HUES6 (cell line): Measurements from ENCODE around the gene HYAL2.

Experiments
- H3K27ac ChIP-seq: 2 replicates; pipeline ENCODE4 v1.7.0; 2013; ENCODE audit warnings: low read depth, mild to moderate bottlenecking, low read length, inconsistent platforms
- H3K27me3 ChIP-seq: 2 replicates; pipeline ENCODE4 v1.6.1; 2013; ENCODE audit warnings: low read length; ENCODE audit not compliant: control insufficient read depth, insufficient read depth
- H3K36me3 ChIP-seq: 2 replicates; pipeline ENCODE4 v1.6.1; 2013; ENCODE audit warnings: low read length; ENCODE audit not compliant: control insufficient read depth, insufficient read depth
- H3K4me1 ChIP-seq: 2 replicates; pipeline ENCODE4 v1.6.1; 2013; ENCODE audit warnings: low read length; ENCODE audit not compliant: control insufficient read depth, insufficient read depth
- H3K4me3 ChIP-seq: 2 replicates; pipeline ENCODE4 v1.5.1; 2013; ENCODE audit warnings: low read depth, low read length
- H3K9ac ChIP-seq: one replicate; pipeline ENCODE4 v1.6.1; 2013; ENCODE audit warnings: mild to moderate bottlenecking, low read length
- H3K9me3 ChIP-seq: 2 replicates; pipeline ENCODE4 v1.6.1; 2013; ENCODE audit warnings: low read depth, low read length; ENCODE audit not compliant: control insufficient read depth, insufficient read depth

HYAL2 gene, protein sequence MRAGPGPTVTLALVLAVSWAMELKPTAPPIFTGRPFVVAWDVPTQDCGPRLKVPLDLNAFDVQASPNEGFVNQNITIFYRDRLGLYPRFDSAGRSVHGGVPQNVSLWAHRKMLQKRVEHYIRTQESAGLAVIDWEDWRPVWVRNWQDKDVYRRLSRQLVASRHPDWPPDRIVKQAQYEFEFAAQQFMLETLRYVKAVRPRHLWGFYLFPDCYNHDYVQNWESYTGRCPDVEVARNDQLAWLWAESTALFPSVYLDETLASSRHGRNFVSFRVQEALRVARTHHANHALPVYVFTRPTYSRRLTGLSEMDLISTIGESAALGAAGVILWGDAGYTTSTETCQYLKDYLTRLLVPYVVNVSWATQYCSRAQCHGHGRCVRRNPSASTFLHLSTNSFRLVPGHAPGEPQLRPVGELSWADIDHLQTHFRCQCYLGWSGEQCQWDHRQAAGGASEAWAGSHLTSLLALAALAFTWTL

DNA sequence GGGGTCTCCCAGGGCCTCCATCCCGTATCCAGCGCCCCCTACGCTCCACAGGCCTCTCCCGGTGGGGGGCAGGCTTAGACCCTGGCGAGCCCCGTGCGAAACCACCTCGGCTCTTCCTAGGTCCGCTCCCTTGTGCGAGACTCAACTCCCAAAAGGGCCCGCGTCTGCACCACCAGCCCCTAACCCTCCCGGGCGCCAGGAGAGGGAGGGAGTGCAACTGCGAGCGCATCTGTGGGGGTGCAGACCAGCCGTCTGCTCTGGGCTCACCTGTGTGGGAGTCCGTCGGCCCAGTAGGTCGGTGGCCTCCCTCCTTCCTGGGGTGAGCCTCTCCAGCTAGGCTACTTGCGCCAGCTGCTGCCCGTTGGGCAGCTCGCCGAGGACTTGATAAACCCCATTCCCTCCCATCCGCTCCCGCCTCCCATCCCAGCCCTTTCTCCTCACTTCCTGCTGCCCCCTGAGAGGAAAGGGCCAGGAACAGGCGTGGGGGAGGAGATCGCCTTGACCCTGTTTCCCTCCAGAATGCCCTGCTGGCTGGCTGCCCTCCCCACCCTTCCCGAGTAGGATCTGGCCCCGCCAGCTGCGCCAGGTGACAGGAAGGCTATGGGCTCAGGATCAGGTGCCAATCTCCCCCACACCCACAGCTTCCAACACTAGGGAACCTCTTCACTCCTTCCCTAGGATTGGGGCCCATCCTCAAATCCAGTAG is at the start of gene HYAL2:
TSS of gene HYAL2 (minus strand) at position 360 of the 706 bp plus-strand sequence. CDS start 2,256 bp downstream, outside the sequence.
- H3K4me3 ChIP-seq: peak within 1 kb of the TSS; percentile 76
- H3K36me3 ChIP-seq: peaks cover 36% of the 10 kb centered on the region
- no peaks in the 10 kb centered on the region for H3K27me3 ChIP-seq
- peak within 1 kb of the TSS; percentile 100 for H3K27ac ChIP-seq
- H3K9me3 ChIP-seq: no peaks in the 10 kb centered on the region
- peak within 1 kb of the TSS; percentile 100 for H3K9ac ChIP-seq
- H3K4me1 ChIP-seq: peaks cover 32% of the 10 kb centered on the region

DNA sequence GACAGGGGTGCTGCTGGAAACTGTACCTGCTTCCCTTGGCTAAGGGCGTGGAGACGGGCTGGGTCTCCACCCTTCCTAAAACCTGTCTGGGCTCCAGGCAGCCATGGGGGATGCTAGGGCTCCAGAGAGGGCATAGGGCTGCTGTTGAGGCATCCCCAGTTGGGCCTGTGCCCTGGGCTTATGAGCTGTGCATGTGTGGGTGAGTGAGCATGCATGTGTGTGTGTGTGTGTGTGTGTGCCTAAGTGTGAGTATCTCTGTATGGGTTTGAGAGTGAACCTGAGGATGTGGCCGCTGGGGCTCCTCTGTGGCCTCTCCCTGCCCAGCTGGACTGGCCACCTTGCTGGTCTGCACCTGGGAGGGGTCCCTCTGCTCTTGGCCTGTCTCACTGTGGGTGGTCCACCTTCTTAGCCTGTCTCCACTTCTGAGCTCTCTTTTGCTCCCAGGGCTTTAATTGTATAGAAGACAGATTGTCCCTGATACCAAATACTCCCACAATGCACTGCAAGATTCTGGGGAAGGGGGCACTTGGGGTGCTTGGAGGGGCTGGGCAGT is 48.7 kb upstream of the HYAL2 start:
- H3K4me1 ChIP-seq: peaks cover 33% of the 10 kb centered on the region
- H3K9me3 ChIP-seq: no peaks in the 10 kb centered on the region
- H3K9ac ChIP-seq: no peak overlapping the region
- no peak overlapping the region for H3K27ac ChIP-seq
- no peaks in the 10 kb centered on the region for H3K36me3 ChIP-seq
- H3K4me3 ChIP-seq: no peak overlapping the region
- peaks cover 6% of the 10 kb centered on the region; the same call in 1 of the 2 replicates for H3K27me3 ChIP-seq

DNA sequence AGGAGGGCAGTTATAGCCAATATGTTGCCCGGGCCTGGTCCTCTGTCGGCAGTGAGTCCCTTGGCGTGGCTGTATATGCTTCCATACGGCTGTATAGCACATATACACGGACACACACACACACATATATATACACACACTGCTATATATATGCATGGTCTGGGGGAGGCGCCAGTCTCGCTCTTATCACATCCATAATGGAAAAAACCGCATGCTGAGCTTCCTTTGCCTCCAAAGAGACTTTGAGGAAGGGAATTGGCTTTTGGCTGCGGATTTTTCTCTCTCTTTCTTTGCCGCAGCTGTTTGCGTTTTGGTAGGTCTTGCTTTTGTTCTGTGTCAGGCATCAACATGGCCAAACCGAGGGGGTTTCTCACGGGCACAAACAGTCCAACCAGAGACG is 48.0 kb upstream of the HYAL2 start:
- Histone ChIP-seq H3K27ac (no peak overlapping the region), H3K4me3 (no peak overlapping the region), H3K4me1 (peaks cover 33% of the 10 kb centered on the region), H3K36me3 (no peaks in the 10 kb centered on the region), H3K9me3 (no peaks in the 10 kb centered on the region), H3K9ac (no peak overlapping the region), H3K27me3 (peaks cover 13% of the 10 kb centered on the region; the same call in 1 of the 2 replicates)

DNA sequence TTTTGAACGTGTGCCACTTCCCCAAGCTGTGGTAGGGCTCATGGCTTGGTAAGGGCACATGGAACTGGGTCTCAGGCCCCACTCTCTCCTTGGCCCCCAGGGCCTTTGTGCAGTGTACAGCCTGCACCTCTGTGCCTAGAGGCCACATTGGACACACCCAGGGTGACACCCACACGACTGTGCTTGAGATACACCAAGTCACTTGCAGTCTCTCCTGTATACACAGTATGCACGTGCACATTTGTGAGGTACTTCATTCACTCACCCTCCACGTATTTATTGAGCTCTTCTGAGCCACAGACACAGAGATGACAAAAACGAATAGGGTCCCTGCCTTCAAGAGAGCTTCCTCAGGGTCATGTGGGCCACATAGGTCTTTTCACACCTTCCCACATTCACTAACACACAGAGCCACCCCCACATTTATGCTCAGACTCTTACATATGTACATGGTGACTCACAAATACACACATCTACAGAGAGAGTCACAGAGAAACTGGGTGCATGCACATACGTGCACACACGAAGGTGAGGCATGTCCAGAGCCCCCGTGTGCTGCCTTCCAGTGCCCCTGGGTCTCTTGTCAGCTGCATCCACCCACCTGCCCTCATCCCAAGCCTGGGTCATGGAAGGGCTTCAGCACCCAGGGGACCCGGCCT is 46.6 kb upstream of the HYAL2 start:
- Histone ChIP-seq H3K9ac (no peak overlapping the region), H3K4me3 (no peak overlapping the region), H3K27ac (no peak overlapping the region), H3K36me3 (no peaks in the 10 kb centered on the region), H3K4me1 (peaks cover 26% of the 10 kb centered on the region; the same call in 1 of the 2 replicates), H3K27me3 (peaks cover 20% of the 10 kb centered on the region), H3K9me3 (no peaks in the 10 kb centered on the region)

DNA sequence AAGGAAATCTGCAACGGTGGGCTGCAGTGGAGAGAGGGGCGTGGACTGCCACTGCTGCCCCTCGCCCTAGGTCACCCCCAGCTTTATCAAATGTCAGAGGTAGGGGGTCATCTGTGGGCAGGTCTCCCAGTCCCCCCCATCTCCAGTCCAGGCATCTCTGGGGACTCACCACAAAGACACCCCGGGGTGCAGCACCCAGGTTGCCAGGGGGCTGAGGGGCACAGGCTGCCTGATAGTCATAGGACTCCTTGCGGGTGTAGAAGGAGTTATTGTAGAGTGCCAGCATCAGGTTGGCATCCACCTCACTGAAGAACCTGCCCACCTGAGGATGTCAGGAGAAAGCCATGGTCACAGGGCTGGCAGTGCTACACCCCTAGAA is 43.3 kb upstream of the HYAL2 start:
- H3K9me3 ChIP-seq: no peaks in the 10 kb centered on the region
- H3K4me1 ChIP-seq: peaks cover 7% of the 10 kb centered on the region; the same call in 1 of the 2 replicates
- no peaks in the 10 kb centered on the region for H3K36me3 ChIP-seq
- no peak overlapping the region for H3K27ac ChIP-seq
- H3K27me3 ChIP-seq: peaks cover 28% of the 10 kb centered on the region
- H3K4me3 ChIP-seq: peak overlapping the region; percentile 87
- peak overlapping the region; percentile 59 for H3K9ac ChIP-seq

DNA sequence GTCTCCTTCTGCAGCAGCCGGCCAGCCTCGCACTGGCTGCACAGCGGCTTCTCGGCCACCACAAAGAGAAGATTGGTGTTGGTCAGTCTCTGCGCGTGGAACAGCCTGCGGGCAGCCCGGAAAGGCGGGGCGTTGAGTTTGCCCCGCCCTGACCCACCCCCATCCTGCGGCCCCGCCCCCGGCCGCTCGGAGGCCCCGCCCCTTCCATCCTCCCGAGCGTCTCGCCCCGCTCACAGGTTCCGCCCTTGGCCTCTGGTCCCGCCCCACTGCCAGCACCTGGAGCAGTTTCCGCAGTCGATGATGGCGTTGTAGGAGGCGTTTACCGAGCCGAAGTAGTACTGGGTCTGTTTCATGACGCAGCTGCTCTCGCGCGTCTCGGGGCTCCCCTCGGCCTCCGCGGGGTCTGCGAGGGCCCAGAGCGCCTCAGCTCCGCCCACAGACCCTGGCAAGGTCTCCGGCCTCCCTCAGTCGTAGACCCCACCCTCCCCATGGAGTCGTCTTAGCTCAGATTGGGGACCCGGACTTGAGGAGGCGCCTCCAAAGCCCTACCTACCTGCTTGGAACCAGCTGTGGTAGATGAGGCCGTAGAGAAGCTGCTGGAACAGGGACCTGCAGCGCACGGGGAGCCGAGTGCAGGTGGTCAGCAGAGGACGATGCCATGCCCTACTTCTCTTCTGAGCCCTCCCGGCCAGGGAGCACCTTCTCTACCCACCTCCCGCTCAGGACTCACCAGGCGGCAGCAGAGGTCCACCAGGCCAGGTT is 42.7 kb upstream of the HYAL2 start:
- H3K27me3 ChIP-seq: peaks cover 28% of the 10 kb centered on the region
- H3K4me3 ChIP-seq: peak overlapping the region; percentile 87
- H3K9ac ChIP-seq: peak overlapping the region; percentile 59
- H3K27ac ChIP-seq: no peak overlapping the region
- H3K36me3 ChIP-seq: no peaks in the 10 kb centered on the region
- no peaks in the 10 kb centered on the region for H3K9me3 ChIP-seq
- H3K4me1 ChIP-seq: peaks cover 3% of the 10 kb centered on the region; the same call in 1 of the 2 replicates

DNA sequence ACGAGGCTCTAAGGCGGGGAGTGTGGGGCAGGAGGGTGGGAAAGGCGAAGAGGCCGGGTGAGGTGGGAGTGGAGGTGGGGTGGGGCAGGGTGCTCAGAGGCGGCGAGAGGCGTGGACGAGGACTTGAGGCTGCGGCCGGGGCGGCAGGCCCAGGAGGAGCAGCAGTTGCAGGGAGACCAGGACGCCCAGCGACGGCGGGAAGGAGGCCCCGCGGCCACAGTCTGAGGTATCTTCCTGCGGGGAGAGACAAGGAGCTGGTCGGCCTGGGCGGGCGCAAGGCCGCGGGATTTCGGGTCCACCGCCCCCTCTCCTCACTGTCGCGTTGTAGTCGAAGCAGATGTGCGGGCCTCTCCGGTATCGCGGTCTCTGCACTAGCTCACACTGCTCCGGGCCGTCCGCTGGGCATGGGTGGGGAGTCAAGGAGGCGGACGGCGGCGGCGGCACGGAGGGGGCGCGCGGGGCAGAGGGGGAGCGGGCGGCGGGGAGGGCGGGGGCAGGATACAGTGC is 42.1 kb upstream of the HYAL2 start:
- peak overlapping the region; percentile 87 for H3K4me3 ChIP-seq
- no peaks in the 10 kb centered on the region for H3K36me3 ChIP-seq
- H3K4me1 ChIP-seq: peaks cover 7% of the 10 kb centered on the region; the same call in 1 of the 2 replicates
- H3K9ac ChIP-seq: peak overlapping the region; percentile 6
- no peaks in the 10 kb centered on the region for H3K9me3 ChIP-seq
- H3K27me3 ChIP-seq: peaks cover 28% of the 10 kb centered on the region
- no peak overlapping the region for H3K27ac ChIP-seq

DNA sequence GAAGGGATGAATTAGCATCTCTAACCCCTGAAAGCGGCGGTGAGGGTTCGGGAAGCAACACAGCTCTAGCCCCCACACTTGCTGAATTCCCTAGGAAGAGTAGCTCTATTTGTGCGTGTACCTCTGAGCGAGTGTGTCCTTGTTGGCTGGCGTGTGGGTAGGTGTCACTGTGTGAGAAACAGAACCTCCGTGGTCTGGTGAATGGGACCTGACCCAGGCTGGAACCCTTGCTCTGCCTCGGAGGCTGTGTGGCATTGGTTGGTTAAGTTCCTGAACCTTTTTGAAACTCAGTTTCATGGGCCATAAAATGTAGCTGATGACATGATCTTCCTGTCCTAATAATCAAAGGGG is 37.2 kb upstream of the HYAL2 start:
- peaks cover 23% of the 10 kb centered on the region for H3K36me3 ChIP-seq
- no peaks in the 10 kb centered on the region for H3K9me3 ChIP-seq
- H3K4me3 ChIP-seq: peak overlapping the region; percentile 94
- H3K9ac ChIP-seq: no peak overlapping the region
- no peak overlapping the region for H3K27ac ChIP-seq
- H3K4me1 ChIP-seq: peaks cover 33% of the 10 kb centered on the region
- peaks cover 13% of the 10 kb centered on the region for H3K27me3 ChIP-seq

DNA sequence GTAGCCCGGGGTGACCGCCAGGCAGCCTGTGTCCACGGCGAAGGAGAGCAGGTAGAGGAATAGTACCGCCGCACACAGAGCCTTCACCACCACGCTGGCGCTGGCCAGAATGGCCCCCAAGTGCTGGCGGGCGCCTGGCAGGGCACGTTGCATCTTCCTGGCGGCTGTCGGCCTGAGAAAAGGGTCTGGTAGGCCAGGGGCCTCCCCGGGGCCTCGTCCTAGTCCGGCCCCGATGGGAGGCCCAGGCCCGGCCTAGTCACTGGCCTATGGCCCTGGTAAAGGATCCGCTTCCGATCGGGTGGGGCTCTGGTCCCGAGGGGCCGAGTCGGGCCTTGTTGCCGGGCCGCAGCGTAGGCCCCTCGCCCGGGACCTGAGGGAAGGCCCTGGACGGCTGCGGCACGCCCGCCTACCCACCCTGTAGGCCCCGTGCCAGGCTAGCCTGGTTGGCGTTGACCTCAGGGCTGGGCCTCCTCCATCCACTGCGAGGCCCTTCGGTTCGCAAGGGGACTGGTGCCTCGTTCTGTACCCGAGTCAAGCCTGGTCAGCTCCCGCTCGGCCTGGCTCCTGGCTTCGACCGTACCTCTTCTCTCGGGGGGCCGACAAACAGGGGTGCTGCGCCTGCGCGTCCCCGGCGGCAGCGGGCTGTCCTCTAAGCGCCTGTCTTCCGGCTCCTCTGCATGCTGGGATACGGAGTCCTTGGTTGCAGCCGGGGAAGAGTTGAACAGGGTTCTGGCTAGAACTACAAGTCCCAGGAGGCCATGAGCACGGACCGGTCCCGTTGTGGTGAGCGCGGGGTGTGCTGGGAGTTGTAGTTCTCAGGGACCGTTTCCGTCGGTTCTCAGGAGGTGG is 36.6 kb upstream of the HYAL2 start, which contains the start of gene TMEM115:
TSS of gene TMEM115 (minus strand) at position 611 of the 849 bp plus-strand sequence. CDS start at position 153, 458 bp downstream.
- peak within 1 kb of the TSS; percentile 85 for H3K9ac ChIP-seq
- H3K27me3 ChIP-seq: peaks cover 8% of the 10 kb centered on the region
- H3K36me3 ChIP-seq: peaks cover 29% of the 10 kb centered on the region
- H3K4me3 ChIP-seq: peak within 1 kb of the TSS; percentile 94
- no peaks in the 10 kb centered on the region for H3K9me3 ChIP-seq
- H3K4me1 ChIP-seq: peaks cover 30% of the 10 kb centered on the region
- peak within 1 kb of the TSS; percentile 11; the same call in 1 of the 2 replicates for H3K27ac ChIP-seq
